HepG2 (cell line): ENCODE results near the gene USP27X. TPM values are rescaled to one million over a fixed set of nuclear protein-coding genes. Genes with fewer than 3 reads are reported as not detected.

ENCODE experiments used
- ARNT ChIP-seq: fragments of 450-650 bp; IDR thresholded peaks from 2 replicates; pipeline ENCODE4 v1.6.1; 2017
- ATF1 ChIP-seq: IDR thresholded peaks from 2 replicates; pipeline ENCODE4 v1.6.1; 2016; ENCODE audit warnings: mild to moderate bottlenecking, control low read depth
- ESRRA ChIP-seq: sonication (generic); formaldehyde crosslinking; IDR thresholded peaks from 2 replicates; pipeline ENCODE4 v1.5.1; 2020; ENCODE audit warnings: mild to moderate bottlenecking, low read depth, missing genetic modification reagents
- GPN1 ChIP-seq: sonication (generic); formaldehyde crosslinking; IDR thresholded peaks from 2 replicates; pipeline ENCODE4 v1.5.1; 2020; ENCODE audit warnings: missing genetic modification reagents, borderline replicate concordance
- HNF1B ChIP-seq: sonication (generic); formaldehyde crosslinking; IDR thresholded peaks from 2 replicates; pipeline ENCODE4 v1.5.1; 2020; ENCODE audit warnings: mild to moderate bottlenecking, moderate library complexity, missing genetic modification reagents
- KLF12 ChIP-seq: sonication (generic); formaldehyde crosslinking; IDR thresholded peaks from 2 replicates; pipeline ENCODE4 v1.4.0; 2020; ENCODE audit warnings: missing genetic modification reagents, borderline replicate concordance
- NR2F2 ChIP-seq: IDR thresholded peaks from 2 replicates; pipeline ENCODE4 v1.6.1; 2012; ENCODE audit warnings: low read depth, inconsistent platforms, borderline replicate concordance
- SKIL ChIP-seq: sonication (generic); formaldehyde crosslinking; IDR thresholded peaks from 2 replicates; pipeline ENCODE4 v1.8.0; 2022; ENCODE audit warnings: missing genetic modification reagents, mild to moderate bottlenecking, moderate library complexity, borderline replicate concordance
- SMC3 ChIP-seq: IDR thresholded peaks from 2 replicates; pipeline ENCODE4 v1.6.1; 2011; ENCODE audit warnings: low read length, improper control_type of control experiment
- SP5 ChIP-seq: IDR thresholded peaks from 2 replicates; pipeline ENCODE4 v1.6.1; 2016; ENCODE audit warnings: low read depth, borderline replicate concordance
- ZFP91 ChIP-seq: sonication (generic); formaldehyde crosslinking; IDR thresholded peaks from 2 replicates; pipeline ENCODE4 v1.9.0; 2022; ENCODE audit warnings: missing genetic modification reagents, mild to moderate bottlenecking, borderline replicate concordance
- ZNF124 ChIP-seq: sonication (generic); formaldehyde crosslinking; IDR thresholded peaks from 2 replicates; pipeline ENCODE4 v1.4.0; 2020; ENCODE audit warnings: missing genetic modification reagents
- ZNF343 ChIP-seq: sonication (generic); formaldehyde crosslinking; IDR thresholded peaks from 2 replicates; pipeline ENCODE4 v1.4.0; 2020; ENCODE audit warnings: mild to moderate bottlenecking, missing genetic modification reagents
- ZNF430 ChIP-seq: sonication (generic); formaldehyde crosslinking; IDR thresholded peaks from 2 replicates; pipeline ENCODE4 v1.9.0; 2021; ENCODE audit warnings: mild to moderate bottlenecking, missing genetic modification reagents
- ZNF800 ChIP-seq: sonication (generic); formaldehyde crosslinking; IDR thresholded peaks from 2 replicates; pipeline ENCODE4 v1.4.0; 2020; ENCODE audit warnings: missing genetic modification reagents
- polyA plus RNA-seq, 8 experiments: library from polyadenylated mRNA; depleted of rRNA in 3 of 8; stranded (reverse) in 7 of 8; unstranded in 1 of 8; fragments of >200 nt; fragmentation: Illumina TruSeq in 4 of 8; extraction: Trizol in 4 of 8; gene quantifications; 2 replicates each; pipeline versions ENCODE4 v1.2.1 to v1.2.3, GENCODE V29; 2011 to 2016; ENCODE audit warnings: low read depth in 4 of 8, missing spikeins in 1 of 8, mixed read lengths in 1 of 8; ENCODE audit not compliant: insufficient read depth in 1 of 8
- total RNA-seq, 5 experiments: library from RNA; depleted of rRNA; stranded (reverse); fragments of >200 nt; fragmentation: Illumina TruSeq; extraction: Trizol; gene quantifications; 2 replicates each; pipeline ENCODE4 v1.2.3, GENCODE V29; 2016; ENCODE audit warnings: low read depth in 1 of 5
- TF ChIP-seq, protein P1 (sequence below): sonication (generic); formaldehyde crosslinking; IDR thresholded peaks from 2 replicates; pipeline ENCODE4 v1.4.0; 2020; ENCODE audit warnings: mild to moderate bottlenecking, missing genetic modification reagents
- TF ChIP-seq, protein P2 (sequence below): sonication (generic); formaldehyde crosslinking; IDR thresholded peaks from 2 replicates; pipeline ENCODE4 v1.4.0; 2020; ENCODE audit warnings: missing genetic modification reagents, borderline replicate concordance

The USP27X gene
- total and polyA plus RNA-seq, 2 of the 13 experiments (the other 11 are each of a cell fraction or from before 2014, with no cell fraction given), result 7.2 to 9.7 TPM

GRCh38 chrX:49922291-49923241, 43.3 kb downstream of the USP27X start, which contains the start of gene CLCN5 (continued):
- no peak for TF ChIP-seq ZNF430 (CRISPR knock-in tag)
- TF ChIP-seq, protein P1, sequence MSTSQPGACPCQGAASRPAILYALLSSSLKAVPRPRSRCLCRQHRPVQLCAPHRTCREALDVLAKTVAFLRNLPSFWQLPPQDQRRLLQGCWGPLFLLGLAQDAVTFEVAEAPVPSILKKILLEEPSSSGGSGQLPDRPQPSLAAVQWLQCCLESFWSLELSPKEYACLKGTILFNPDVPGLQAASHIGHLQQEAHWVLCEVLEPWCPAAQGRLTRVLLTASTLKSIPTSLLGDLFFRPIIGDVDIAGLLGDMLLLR (CRISPR knock-in tag), result no peak
- no peak for TF ChIP-seq ZNF124
- no peak for TF ChIP-seq NR2F2
- TF ChIP-seq KLF12 (CRISPR knock-in tag), result no peak
- TF ChIP-seq HNF1B, result peak; percentile 70; the same call in 1 of the 2 replicates
- TF ChIP-seq ZNF343 (CRISPR knock-in tag), result no peak
- peak; percentile 47; the same call in 1 of the 2 replicates for TF ChIP-seq ZNF800
- no peak for TF ChIP-seq SKIL (CRISPR knock-in tag)
- no peak for TF ChIP-seq ATF1 (CRISPR knock-in tag)
- peak; percentile 67; the same call in 1 of the 2 replicates for TF ChIP-seq ZFP91 (CRISPR knock-in tag)
- TF ChIP-seq, protein P2, sequence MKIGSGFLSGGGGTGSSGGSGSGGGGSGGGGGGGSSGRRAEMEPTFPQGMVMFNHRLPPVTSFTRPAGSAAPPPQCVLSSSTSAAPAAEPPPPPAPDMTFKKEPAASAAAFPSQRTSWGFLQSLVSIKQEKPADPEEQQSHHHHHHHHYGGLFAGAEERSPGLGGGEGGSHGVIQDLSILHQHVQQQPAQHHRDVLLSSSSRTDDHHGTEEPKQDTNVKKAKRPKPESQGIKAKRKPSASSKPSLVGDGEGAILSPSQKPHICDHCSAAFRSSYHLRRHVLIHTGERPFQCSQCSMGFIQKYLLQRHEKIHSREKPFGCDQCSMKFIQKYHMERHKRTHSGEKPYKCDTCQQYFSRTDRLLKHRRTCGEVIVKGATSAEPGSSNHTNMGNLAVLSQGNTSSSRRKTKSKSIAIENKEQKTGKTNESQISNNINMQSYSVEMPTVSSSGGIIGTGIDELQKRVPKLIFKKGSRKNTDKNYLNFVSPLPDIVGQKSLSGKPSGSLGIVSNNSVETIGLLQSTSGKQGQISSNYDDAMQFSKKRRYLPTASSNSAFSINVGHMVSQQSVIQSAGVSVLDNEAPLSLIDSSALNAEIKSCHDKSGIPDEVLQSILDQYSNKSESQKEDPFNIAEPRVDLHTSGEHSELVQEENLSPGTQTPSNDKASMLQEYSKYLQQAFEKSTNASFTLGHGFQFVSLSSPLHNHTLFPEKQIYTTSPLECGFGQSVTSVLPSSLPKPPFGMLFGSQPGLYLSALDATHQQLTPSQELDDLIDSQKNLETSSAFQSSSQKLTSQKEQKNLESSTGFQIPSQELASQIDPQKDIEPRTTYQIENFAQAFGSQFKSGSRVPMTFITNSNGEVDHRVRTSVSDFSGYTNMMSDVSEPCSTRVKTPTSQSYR (CRISPR knock-in tag), result no peak
- no peak for TF ChIP-seq SMC3
- no peak for TF ChIP-seq GPN1 (CRISPR knock-in tag)
- TF ChIP-seq SP5 (CRISPR knock-in tag), result peak; percentile 14; the same call in 1 of the 2 replicates
- no peak for TF ChIP-seq ARNT
- no peak for TF ChIP-seq ESRRA (CRISPR knock-in tag)
